ENCODE results near the gene POFUT2.

Gene POFUT2

GRCh38 chr21:45244799-45245340, 42.8 kb downstream of the POFUT2 start:
- no peak for DNase-seq

- no peak for DNase-seq
These were observed 44.1 kb downstream of the POFUT2 start for GRCh38 chr21:45243603-45244002.

- DNase-seq = no peak
These were observed 46.3 kb downstream of the POFUT2 start for GRCh38 chr21:45241357-45241756.

- no peak for DNase-seq
These were observed 50.3 kb downstream of the POFUT2 start for GRCh38 chr21:45237401-45237800.

GRCh38 chr21:45236481-45236880, 51.2 kb downstream of the POFUT2 start:
- no peak for DNase-seq

- DNase-seq = no peak
These were observed 52.2 kb downstream of the POFUT2 start for GRCh38 chr21:45235488-45235887.

GRCh38 chr21:45234965-45235364, 52.7 kb downstream of the POFUT2 start:
- no peak for DNase-seq

- DNase-seq = no peak
These were observed 53.6 kb downstream of the POFUT2 start for GRCh38 chr21:45234127-45234526.

- DNase-seq = no peak
These were observed 56.0 kb downstream of the POFUT2 start for GRCh38 chr21:45231705-45232104.

GRCh38 chr21:45228656-45229240, 58.9 kb downstream of the POFUT2 start:
- DNase-seq = no peak

GRCh38 chr21:45228171-45228641, 59.5 kb downstream of the POFUT2 start:
- DNase-seq = peak; percentile 75

GRCh38 chr21:45227735-45228134, 60.0 kb downstream of the POFUT2 start:
- no peak for DNase-seq

GRCh38 chr21:45226540-45227326, 61.0 kb downstream of the POFUT2 start:
- peak; percentile 23 for DNase-seq

- no peak for DNase-seq
These were observed 61.9 kb downstream of the POFUT2 start for GRCh38 chr21:45225741-45226327.

- DNase-seq = no peak
These were observed 62.5 kb downstream of the POFUT2 start for GRCh38 chr21:45225041-45225740.

GRCh38 chr21:45224189-45224938, 63.3 kb downstream of the POFUT2 start:
- DNase-seq = no peak

GRCh38 chr21:45223236-45224185, 64.2 kb downstream of the POFUT2 start:
- no peak for DNase-seq

- no peak for DNase-seq
These were observed 65.7 kb downstream of the POFUT2 start for GRCh38 chr21:45222001-45222400.

GRCh38 chr21:45220714-45221490, 66.8 kb downstream of the POFUT2 start:
- DNase-seq = no peak

GRCh38 chr21:45220071-45220481, 67.6 kb downstream of the POFUT2 start:
- DNase-seq = no peak
